HepG2 (cell line): ENCODE results near the gene SPNS3. TPM values are rescaled to one million over a fixed set of nuclear protein-coding genes. Genes with fewer than 3 reads are reported as not detected.

ENCODE experiments used
- ATAC-seq: fragments of 200-7000 bp; cut with Tn5 transposase; 3 replicates; pipeline ENCODE4 v1.9.1; 2020; ENCODE audit warnings: mild to moderate bottlenecking, moderate library complexity
- BruUV-seq: library from RNA; stranded (reverse); fragments of 400-500 nt; replicated peaks from 2 replicates; lab custom pipeline; 2021; lab: Mats Ljungman, UMichigan
- CTCF ChIA-PET: fragments of 300-600 bp; formaldehyde crosslinking; extraction: SDS; loops from one replicate; lab custom pipeline; 2021; ENCODE audit warnings: low total read pairs, inconsistent platforms, low intra/inter-chr PET ratio; lab: Yijun Ruan, JAX
- POLR2A ChIA-PET: fragments of 350-600 bp; sonication (Branson Sonifier 250); formaldehyde crosslinking; loops from one replicate; lab custom pipeline; 2020; ENCODE audit warnings: antibody characterized with exemption, inconsistent platforms; lab: Yijun Ruan, JAX
- DNase-seq: peaks from one replicate; pipeline ENCODE4 v3.0.0-alpha.2; 2015; ENCODE audit warnings: low spot score
- FAIRE-seq: peaks from 3 replicates; lab custom pipeline; 2011; peaks lifted over from hg19 to GRCh38; lab: Jason Lieb, UNC
- H2AFZ ChIP-seq: one replicate; pipeline ENCODE4 v1.6.1; 2011; ENCODE audit warnings: low read length, inconsistent platforms
- H3K27ac ChIP-seq: fragments of 300-600 bp; 3 replicates; pipeline ENCODE4 v1.8.0; 2011; ENCODE audit warnings: mixed run types, mild to moderate bottlenecking, mixed read lengths, low read length, inconsistent platforms; ENCODE audit not compliant: insufficient read depth; ENCODE audit errors: extremely low read length
- H3K27me3 ChIP-seq, 2 experiments: fragments of 200-600 bp in 1 of 2; 2 replicates in 1 of 2; 3 replicates in 1 of 2; pipeline versions ENCODE4 v1.6.0 to v1.8.0; 2011; ENCODE audit warnings: low read length in 2 of 2, mild to moderate bottlenecking in 2 of 2, moderate library complexity in 2 of 2, inconsistent platforms in 1 of 2; ENCODE audit not compliant: insufficient read depth in 2 of 2, control insufficient read depth in 1 of 2
- H3K36me3 ChIP-seq, 2 experiments: fragments of 200-600 bp in 1 of 2; replicated peaks in 1 of 2; 2 replicates in 1 of 2; 3 replicates in 1 of 2; pipeline versions ENCODE4 v1.5.1 to v1.8.0; 2011; ENCODE audit warnings: low read length in 2 of 2, inconsistent platforms in 1 of 2; ENCODE audit not compliant: insufficient read depth in 2 of 2, control insufficient read depth in 1 of 2
- H3K4me1 ChIP-seq: 2 replicates; pipeline ENCODE4 v1.5.1; 2012; ENCODE audit warnings: low read length, inconsistent platforms; ENCODE audit not compliant: insufficient read depth
- H3K4me2 ChIP-seq: 2 replicates; pipeline ENCODE4 v1.6.0; 2011; ENCODE audit warnings: low read depth, low read length, inconsistent platforms
- H3K4me3 ChIP-seq, 3 experiments: fragments of 200-600 bp in 1 of 3; sonication (generic), shearing (Covaris generic) in 1 of 3; replicated peaks in 1 of 3; 2 replicates each; pipeline ENCODE4 v1.5.1; 2011 to 2016; ENCODE audit warnings: low read length in 3 of 3, inconsistent platforms in 2 of 3, low read depth in 2 of 3, mild to moderate bottlenecking in 2 of 3, control low read depth in 1 of 3, mixed read lengths in 1 of 3; ENCODE audit not compliant: insufficient read depth in 1 of 3
- H3K79me2 ChIP-seq: one replicate; pipeline ENCODE4 v1.6.1; 2011; ENCODE audit warnings: low read length, inconsistent platforms; ENCODE audit not compliant: insufficient read depth
- H3K9ac ChIP-seq: 2 replicates; pipeline ENCODE4 v1.6.0; 2011; ENCODE audit warnings: mild to moderate bottlenecking, low read depth, low read length, inconsistent platforms; ENCODE audit not compliant: insufficient read depth
- H3K9me3 ChIP-seq: 2 replicates; pipeline ENCODE4 v1.5.1; 2012; ENCODE audit warnings: mild to moderate bottlenecking, low read length
- H4K20me1 ChIP-seq: 2 replicates; pipeline ENCODE4 v1.6.0; 2011; ENCODE audit warnings: inconsistent platforms, mild to moderate bottlenecking, low read length, moderate library complexity; ENCODE audit not compliant: insufficient read depth
- BCL3 ChIP-seq: sonication (generic); formaldehyde crosslinking; IDR thresholded peaks from 2 replicates; pipeline ENCODE4 v1.5.1; 2020; ENCODE audit warnings: mild to moderate bottlenecking, missing genetic modification reagents, moderate library complexity
- BRCA1 ChIP-seq: sonication (generic); formaldehyde crosslinking; IDR thresholded peaks from 2 replicates; pipeline ENCODE4 v1.4.0; 2020; ENCODE audit warnings: missing genetic modification reagents
- CREBL2 ChIP-seq: sonication (generic); formaldehyde crosslinking; IDR thresholded peaks from 2 replicates; pipeline ENCODE4 v1.8.1; 2023; ENCODE audit warnings: missing genetic modification reagents, mild to moderate bottlenecking, borderline replicate concordance
- KAT7 ChIP-seq: IDR thresholded peaks from 2 replicates; pipeline ENCODE4 v1.6.1; 2018; ENCODE audit warnings: borderline replicate concordance, missing compliant biosample characterization
- MED8 ChIP-seq: sonication (generic); formaldehyde crosslinking; IDR thresholded peaks from 2 replicates; pipeline ENCODE4 v1.8.1; 2023; ENCODE audit warnings: mild to moderate bottlenecking, missing genetic modification reagents; ENCODE audit not compliant: insufficient replicate concordance
- MTA1 ChIP-seq: sonication (generic); formaldehyde crosslinking; IDR thresholded peaks from 2 replicates; pipeline ENCODE4 v1.4.0; 2020; ENCODE audit warnings: missing genetic modification reagents, mild to moderate bottlenecking, borderline replicate concordance
- PCBP2 ChIP-seq: fragments of 200-400 bp; formaldehyde crosslinking; optimal IDR thresholded peaks from 2 replicates; pipeline ENCODE3; 2018; ENCODE audit warnings: low read length, low read depth; ENCODE audit not compliant: poor library complexity, severe bottlenecking
- POGZ ChIP-seq: sonication (generic); formaldehyde crosslinking; IDR thresholded peaks from 2 replicates; pipeline ENCODE4 v1.4.0; 2020; ENCODE audit warnings: mild to moderate bottlenecking, missing genetic modification reagents
- ZNF430 ChIP-seq: sonication (generic); formaldehyde crosslinking; IDR thresholded peaks from 2 replicates; pipeline ENCODE4 v1.9.0; 2021; ENCODE audit warnings: mild to moderate bottlenecking, missing genetic modification reagents
- WGBS: methylation state at CpG from one replicate; pipeline ENCODE4 v1.1.6; 2017; ENCODE audit warnings: low lambda C conversion rate; 5-methylcytosine and 5-hydroxymethylcytosine counted together
- in situ Hi-C: cut with HindIII; loops from 2 replicates; pipeline ENCODE4 v1.10.0; 2017; ENCODE audit warnings: low pct_unique_long_range_greater_than_20kb; ENCODE audit not compliant: extremely low pct_ligation_motif_present
- intact Hi-C: fragments of 100-400 bp; cut with micrococcal nuclease; formaldehyde crosslinking; loops from one replicate; pipeline ENCODE4 v1.10.0; 2022; ENCODE audit not compliant: unreplicated experiment
- polyA plus RNA-seq, 8 experiments: library from polyadenylated mRNA; depleted of rRNA in 3 of 8; stranded (reverse) in 7 of 8; unstranded in 1 of 8; fragments of >200 nt; fragmentation: Illumina TruSeq in 4 of 8; extraction: Trizol in 4 of 8; gene quantifications; 2 replicates each; pipeline versions ENCODE4 v1.2.1 to v1.2.3, GENCODE V29; 2011 to 2016; ENCODE audit warnings: low read depth in 4 of 8, missing spikeins in 1 of 8, mixed read lengths in 1 of 8; ENCODE audit not compliant: insufficient read depth in 1 of 8
- total RNA-seq, 5 experiments: library from RNA; depleted of rRNA; stranded (reverse); fragments of >200 nt; fragmentation: Illumina TruSeq; extraction: Trizol; gene quantifications; 2 replicates each; pipeline ENCODE4 v1.2.3, GENCODE V29; 2016; ENCODE audit warnings: low read depth in 1 of 5
- TF ChIP-seq, protein P1 (sequence below): sonication (generic); formaldehyde crosslinking; IDR thresholded peaks from 2 replicates; pipeline ENCODE4 v1.5.1; 2020; ENCODE audit warnings: missing genetic modification reagents, mild to moderate bottlenecking, borderline replicate concordance
- TF ChIP-seq, protein P2 (sequence below): sonication (generic); formaldehyde crosslinking; IDR thresholded peaks from 2 replicates; pipeline ENCODE4 v1.4.0; 2020; ENCODE audit warnings: missing genetic modification reagents

SPNS3 gene
- total and polyA plus RNA-seq, 2 of the 13 experiments (the other 11 are each of a cell fraction or from before 2014, with no cell fraction given) = not detected

DNA sequence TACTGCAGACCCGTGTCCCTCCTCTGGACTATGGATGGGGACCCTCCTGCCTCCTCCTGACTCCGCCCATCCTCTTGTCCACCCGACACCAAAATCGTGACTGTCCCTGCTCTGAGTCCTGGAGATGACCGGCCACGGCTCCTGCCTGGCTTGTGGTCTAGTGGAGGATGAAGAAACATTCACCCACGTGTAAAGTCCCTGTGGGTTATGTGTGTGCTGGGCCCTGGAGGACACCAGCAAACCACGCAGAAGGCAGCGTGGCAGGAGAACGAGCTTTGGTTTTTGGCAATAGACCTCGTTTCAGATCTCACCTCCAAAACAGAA is 76.8 kb downstream of the SPNS3 start:
- H2AFZ ChIP-seq = no peak overlapping the region
- DNase-seq (no peak), ATAC-seq (no peak), FAIRE-seq (no peak)
- no TSS peak for BruUV-seq
- H3K79me2 ChIP-seq = no peaks in the 10 kb centered on the region
- H3K27ac ChIP-seq = no peak overlapping the region
- CTCF ChIA-PET = no interaction called here
- H3K9me3 ChIP-seq = no peaks in the 10 kb centered on the region
- no peak overlapping the region for H3K4me2 ChIP-seq
- intact Hi-C loops = no loop called here
- H4K20me1 ChIP-seq = no peaks in the 10 kb centered on the region
- H3K4me1 ChIP-seq = no peaks in the 10 kb centered on the region
- 37% methylated on average over 7 of the region's 11 CpGs for WGBS
- TF ChIP-seq BRCA1 (CRISPR knock-in tag) (no peak), PCBP2 (no peak)
- TF ChIP-seq, protein P1, sequence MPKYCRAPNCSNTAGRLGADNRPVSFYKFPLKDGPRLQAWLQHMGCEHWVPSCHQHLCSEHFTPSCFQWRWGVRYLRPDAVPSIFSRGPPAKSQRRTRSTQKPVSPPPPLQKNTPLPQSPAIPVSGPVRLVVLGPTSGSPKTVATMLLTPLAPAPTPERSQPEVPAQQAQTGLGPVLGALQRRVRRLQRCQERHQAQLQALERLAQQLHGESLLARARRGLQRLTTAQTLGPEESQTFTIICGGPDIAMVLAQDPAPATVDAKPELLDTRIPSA (CRISPR knock-in tag) = no peak
- H3K36me3 ChIP-seq = no peaks in the 10 kb centered on the region
- no peak overlapping the region for H3K4me3 ChIP-seq
- peaks cover 12 to 68% of the 10 kb centered on the region in 2 experiments for H3K27me3 ChIP-seq
- H3K9ac ChIP-seq = no peak overlapping the region
- POLR2A ChIA-PET = no interaction called here
- in situ Hi-C loops = loop anchor here (5.0 kb wide), 1 partner anchor 88 kb away; no protein-coding TSS in a partner anchor

DNA sequence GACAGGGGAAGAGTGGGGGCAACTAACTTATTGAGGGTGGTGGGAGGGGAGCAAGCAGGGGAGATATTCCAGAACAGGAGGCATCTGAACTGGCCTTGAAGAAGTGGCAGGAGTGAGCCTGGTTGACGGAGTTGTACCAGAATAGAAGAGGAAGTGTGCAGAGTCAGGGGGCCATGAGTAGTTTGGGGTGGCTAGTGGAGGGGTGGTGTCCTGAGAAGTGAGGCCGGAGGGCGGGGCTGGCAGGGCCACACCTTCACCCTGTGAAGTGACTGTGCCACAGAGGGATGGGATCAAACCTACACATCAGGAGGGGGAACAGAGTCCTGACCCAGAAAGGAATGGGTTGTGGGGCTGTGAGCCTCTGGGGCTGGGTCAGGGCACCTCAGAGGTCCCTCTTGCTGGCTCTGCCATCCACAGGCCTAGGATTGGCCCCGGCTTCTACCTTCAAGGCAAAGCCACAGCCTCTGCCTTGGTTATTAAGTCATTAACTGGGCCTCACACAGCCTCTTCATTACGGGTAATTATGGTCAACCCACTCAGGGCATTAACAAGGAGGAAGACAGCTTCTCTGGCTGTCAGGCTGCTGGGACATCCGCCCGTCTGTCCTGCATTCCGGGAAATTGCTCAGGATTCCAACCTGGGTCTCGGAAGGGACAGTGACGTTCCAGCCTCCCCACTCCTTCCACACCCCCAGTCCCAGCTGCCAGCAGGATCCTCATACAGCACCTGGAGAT is 77.6 kb downstream of the SPNS3 start:
- ChIA-PET CTCF (no interaction called here), POLR2A (no interaction called here)
- Histone ChIP-seq H4K20me1 (no peaks in the 10 kb centered on the region), H2AFZ (no peak overlapping the region), H3K9ac (no peak overlapping the region), H3K9me3 (no peaks in the 10 kb centered on the region), H3K4me1 (no peaks in the 10 kb centered on the region), H3K36me3 (no peaks in the 10 kb centered on the region), H3K4me3 (no peak overlapping the region), H3K27ac (no peak overlapping the region), H3K27me3 (peaks cover 10 to 67% of the 10 kb centered on the region in 2 experiments), H3K79me2 (no peaks in the 10 kb centered on the region), H3K4me2 (no peak overlapping the region)
- 53% methylated on average over 10 of the region's 10 CpGs for WGBS
- intact Hi-C loops = no loop called here
- DNase-seq = no peak
- in situ Hi-C loops = loop anchor here (5.0 kb wide), 1 partner anchor 89 kb away; no protein-coding TSS in a partner anchor
- no peak for ATAC-seq
- BruUV-seq = no TSS peak
- no peak for FAIRE-seq
- TF ChIP-seq MTA1 (CRISPR knock-in tag) (no peak), ZNF430 (CRISPR knock-in tag) (no peak), BCL3 (CRISPR knock-in tag) (no peak), CREBL2 (no peak), POGZ (no peak), MED8 (CRISPR knock-in tag) (no peak), KAT7 (no peak)
- TF ChIP-seq, protein P2, sequence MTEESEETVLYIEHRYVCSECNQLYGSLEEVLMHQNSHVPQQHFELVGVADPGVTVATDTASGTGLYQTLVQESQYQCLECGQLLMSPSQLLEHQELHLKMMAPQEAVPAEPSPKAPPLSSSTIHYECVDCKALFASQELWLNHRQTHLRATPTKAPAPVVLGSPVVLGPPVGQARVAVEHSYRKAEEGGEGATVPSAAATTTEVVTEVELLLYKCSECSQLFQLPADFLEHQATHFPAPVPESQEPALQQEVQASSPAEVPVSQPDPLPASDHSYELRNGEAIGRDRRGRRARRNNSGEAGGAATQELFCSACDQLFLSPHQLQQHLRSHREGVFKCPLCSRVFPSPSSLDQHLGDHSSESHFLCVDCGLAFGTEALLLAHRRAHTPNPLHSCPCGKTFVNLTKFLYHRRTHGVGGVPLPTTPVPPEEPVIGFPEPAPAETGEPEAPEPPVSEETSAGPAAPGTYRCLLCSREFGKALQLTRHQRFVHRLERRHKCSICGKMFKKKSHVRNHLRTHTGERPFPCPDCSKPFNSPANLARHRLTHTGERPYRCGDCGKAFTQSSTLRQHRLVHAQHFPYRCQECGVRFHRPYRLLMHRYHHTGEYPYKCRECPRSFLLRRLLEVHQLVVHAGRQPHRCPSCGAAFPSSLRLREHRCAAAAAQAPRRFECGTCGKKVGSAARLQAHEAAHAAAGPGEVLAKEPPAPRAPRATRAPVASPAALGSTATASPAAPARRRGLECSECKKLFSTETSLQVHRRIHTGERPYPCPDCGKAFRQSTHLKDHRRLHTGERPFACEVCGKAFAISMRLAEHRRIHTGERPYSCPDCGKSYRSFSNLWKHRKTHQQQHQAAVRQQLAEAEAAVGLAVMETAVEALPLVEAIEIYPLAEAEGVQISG (CRISPR knock-in tag) = no peak
